Calu3 (cell line): ENCODE data around the gene GAPDH. TPM values are rescaled to one million over a fixed set of nuclear protein-coding genes. Genes with fewer than 3 reads are reported as not detected.
A peak's percentile ranks its signal among the peaks of the same experiment; 100 is the strongest.

Experiments used
- BruUV-seq: library from RNA; stranded (reverse); fragments of 400-500 nt; replicated peaks from 2 replicates; lab custom pipeline; 2021; lab: Mats Ljungman, UMichigan
- CTCF ChIA-PET: fragments of 300-600 bp; sonication (Branson Sonifier 250); formaldehyde crosslinking; loops from one replicate; lab custom pipeline; 2022; ENCODE audit warnings: antibody characterized with exemption; lab: Charles Lee
- DNase-seq: peaks from one replicate; pipeline ENCODE4 v3.0.0; 2022
- H3K27ac Mint-ChIP-seq: one replicate; pipeline ENCODE4 v1.8.0; 2022; ENCODE audit warnings: mixed read lengths; ENCODE audit not compliant: unreplicated experiment
- H3K27me3 Mint-ChIP-seq: one replicate; pipeline ENCODE4 v1.8.0; 2022; ENCODE audit warnings: mixed read lengths; ENCODE audit not compliant: unreplicated experiment
- H3K36me3 Mint-ChIP-seq: one replicate; pipeline ENCODE4 v1.8.0; 2022; ENCODE audit warnings: mild to moderate bottlenecking, moderate library complexity, mixed read lengths; ENCODE audit not compliant: insufficient read depth, unreplicated experiment
- H3K4me1 Mint-ChIP-seq: one replicate; pipeline ENCODE4 v1.8.0; 2022; ENCODE audit warnings: mild to moderate bottlenecking, low read depth, mixed read lengths; ENCODE audit not compliant: unreplicated experiment
- H3K4me3 Mint-ChIP-seq: one replicate; pipeline ENCODE4 v1.8.0; 2022; ENCODE audit warnings: mild to moderate bottlenecking, low read depth, moderate library complexity, mixed read lengths; ENCODE audit not compliant: unreplicated experiment
- H3K9me3 Mint-ChIP-seq: one replicate; pipeline ENCODE4 v1.8.0; 2022; ENCODE audit warnings: low read depth, mixed read lengths; ENCODE audit not compliant: unreplicated experiment
- CTCF ChIP-seq: fragments of 200-600 bp; IDR thresholded peaks from one replicate; pipeline ENCODE4 v1.8.0; 2022; ENCODE audit warnings: antibody characterized with exemption; ENCODE audit not compliant: unreplicated experiment
- intact Hi-C: fragments of 100-400 bp; cut with micrococcal nuclease; formaldehyde crosslinking; loops from one replicate; pipeline ENCODE4 v1.10.0; 2022; ENCODE audit not compliant: unreplicated experiment
- total RNA-seq: library from RNA; stranded (reverse); gene quantifications from 2 replicates; pipeline ENCODE4 v1.2.3, GENCODE V29; 2022

The GAPDH gene
- total RNA-seq, 1 experiment from 2014 or later = 2,552 TPM

- H3K27me3 Mint-ChIP-seq = no peaks in the 10 kb centered on the region
- H3K4me3 Mint-ChIP-seq = no peak overlapping the region
- BruUV-seq = no TSS peak
- peaks cover 74% of the 10 kb centered on the region for H3K36me3 Mint-ChIP-seq
- peaks cover 27% of the 10 kb centered on the region for H3K4me1 Mint-ChIP-seq
- intact Hi-C loops = loop anchor here (10.0 kb wide), 1 partner anchor 186 kb away; the partner anchor contains the start of gene TNFRSF1A
- H3K9me3 Mint-ChIP-seq = no peaks in the 10 kb centered on the region
- CTCF ChIA-PET = no interaction called here
- no peak for DNase-seq
- TF ChIP-seq CTCF = no peak
- H3K27ac Mint-ChIP-seq = no peak overlapping the region
These were observed 3.6 kb upstream of the GAPDH start for GRCh38 chr12:6530576-6531260.

GRCh38 chr12:6532051-6532926, 2.0 kb upstream of the GAPDH start:
- no peaks in the 10 kb centered on the region for H3K9me3 Mint-ChIP-seq
- H3K27ac Mint-ChIP-seq = peak overlapping the region; percentile 89
- intact Hi-C loops = loop anchor here (2.0 to 10.0 kb wide), 2 partner anchors 37 to 187 kb away; partner anchors contain the start of genes NCAPD2 and TNFRSF1A
- H3K27me3 Mint-ChIP-seq = no peaks in the 10 kb centered on the region
- no peak for TF ChIP-seq CTCF
- TSS peak; percentile 30 for BruUV-seq
- H3K4me1 Mint-ChIP-seq = peaks cover 27% of the 10 kb centered on the region
- H3K36me3 Mint-ChIP-seq = peaks cover 90% of the 10 kb centered on the region
- DNase-seq = peak; percentile 72
- peak overlapping the region; percentile 81 for H3K4me3 Mint-ChIP-seq
- CTCF ChIA-PET = interaction anchor here (1.1 kb wide), 1 partner anchor 38 kb away, joined by 4 read pairs; no protein-coding TSS in a partner anchor

GRCh38 chr12:6532927-6533652, 1.2 kb upstream of the GAPDH start:
- no peaks in the 10 kb centered on the region for H3K27me3 Mint-ChIP-seq
- no peaks in the 10 kb centered on the region for H3K9me3 Mint-ChIP-seq
- H3K4me1 Mint-ChIP-seq = peaks cover 27% of the 10 kb centered on the region
- peak overlapping the region; percentile 81 for H3K4me3 Mint-ChIP-seq
- H3K27ac Mint-ChIP-seq = peak overlapping the region; percentile 89
- no TSS peak for BruUV-seq
- TF ChIP-seq CTCF = no peak
- CTCF ChIA-PET = interaction anchor here (1.1 kb wide), 1 partner anchor 38 kb away, joined by 4 read pairs; no protein-coding TSS in a partner anchor
- intact Hi-C loops = loop anchor here (2.0 to 10.0 kb wide), 2 partner anchors 38 to 188 kb away; partner anchors contain the start of genes NCAPD2 and TNFRSF1A
- peaks cover 92% of the 10 kb centered on the region for H3K36me3 Mint-ChIP-seq
- DNase-seq = peak; percentile 74

GRCh38 chr12:6533653-6533922, 729 bp upstream of the GAPDH start:
- no peak for TF ChIP-seq CTCF
- CTCF ChIA-PET = interaction anchor here (0.6 to 2.0 kb wide), 5 partner anchors 21 to 80 kb away, joined by 3 to 7 read pairs (median 4); no protein-coding TSS in a partner anchor
- H3K27ac Mint-ChIP-seq = peak overlapping the region; percentile 89
- H3K9me3 Mint-ChIP-seq = no peaks in the 10 kb centered on the region
- H3K27me3 Mint-ChIP-seq = no peaks in the 10 kb centered on the region
- peak overlapping the region; percentile 81 for H3K4me3 Mint-ChIP-seq
- BruUV-seq = no TSS peak
- peaks cover 27% of the 10 kb centered on the region for H3K4me1 Mint-ChIP-seq
- peaks cover 90% of the 10 kb centered on the region for H3K36me3 Mint-ChIP-seq
- intact Hi-C loops = loop anchor here (2.0 to 10.0 kb wide), 2 partner anchors 39 to 189 kb away; partner anchors contain the start of genes NCAPD2 and TNFRSF1A
- no peak for DNase-seq
